ENCODE measurements around the gene RPL4. TPM values are rescaled to one million over a fixed set of nuclear protein-coding genes. Genes with fewer than 3 reads are reported as not detected.
"Not testable (repeated sequence)": the region's sequence is repeated elsewhere in the genome, so short reads cannot be mapped to it uniquely, and the experiment has no call there.

Gene RPL4
- total and polyA plus RNA-seq, 4 donors, result 323 to 1,638 (median 1,440) TPM

DNA sequence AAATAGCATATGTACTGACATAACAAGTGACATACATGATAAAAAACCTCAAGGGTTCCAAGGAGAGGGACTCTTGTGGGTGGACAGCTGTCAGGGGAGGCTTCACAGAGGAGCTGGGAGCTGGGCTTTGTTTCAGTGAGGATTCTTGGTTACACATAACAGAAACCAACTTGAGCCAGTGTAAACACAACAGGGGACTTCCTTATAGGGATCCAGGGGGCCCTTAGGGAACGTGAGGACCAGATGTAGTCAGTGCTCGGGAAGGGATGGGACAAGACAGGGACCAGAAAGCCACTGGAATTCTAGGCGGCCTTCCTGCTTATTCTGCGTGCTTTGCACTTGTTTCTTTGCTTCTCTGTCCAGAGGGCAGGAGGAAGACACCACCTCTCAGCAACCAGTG, 42.0 kb downstream of the RPL4 start:
- DNase-seq (ENCODE audit: low spot score), result no peak
- WGBS, result 94% methylated on average over 4 of the region's 4 CpGs
- Histone ChIP-seq H3K27me3 (ENCODE audit: control insufficient read depth in 4 of 4, insufficient read depth in 4 of 4, low read length in 3 of 4) (no peaks in the 10 kb centered on the region), H3K4me1 (ENCODE audit: control insufficient read depth in 4 of 4, insufficient read depth in 4 of 4, low read length in 3 of 4) (peaks cover 1 to 16% (median 8%) of the 10 kb centered on the region in 4 donors), H3K4me3 (ENCODE audit: low read depth in 1 of 3, low read length in 3 of 3) (no peak overlapping the region), H3K27ac (ENCODE audit: low read depth in 1 of 2, low read length in 2 of 2) (no peak overlapping the region), H3K36me3 (ENCODE audit: control insufficient read depth in 4 of 4, insufficient read depth in 3 of 4, low read depth in 1 of 4, low read length in 3 of 4) (peaks cover 0 to 3% (median under 1%) of the 10 kb centered on the region in 4 donors), H3K9me3 (ENCODE audit: control insufficient read depth in 4 of 4, low read length in 3 of 4) (no peaks in the 10 kb centered on the region), H3K9ac (ENCODE audit: low read depth in 1 of 2, low read length in 2 of 2) (no peak overlapping the region)
- no peak for TF ChIP-seq SP1 (IDR thresholded peaks at IDR 0.05)
- TF ChIP-seq MAX (IDR thresholded peaks at IDR 0.05), result no peak
- TF ChIP-seq HNF4G (IDR thresholded peaks at IDR 0.05), result no peak
- TF ChIP-seq RXRA (IDR thresholded peaks at IDR 0.05), result no peak
- no peak for TF ChIP-seq EGR1 (IDR thresholded peaks at IDR 0.05; ENCODE audit: low read depth in 2 of 2)
- no peak for TF ChIP-seq FOXA1 (IDR thresholded peaks at IDR 0.05)
- no peak for TF ChIP-seq REST (IDR thresholded peaks at IDR 0.05)
- no peak for TF ChIP-seq ATF3 (IDR thresholded peaks at IDR 0.05)
- TF ChIP-seq GABPA (IDR thresholded peaks at IDR 0.05 in 1 of 2, conservative IDR thresholded peaks at IDR 0.05 in 1 of 2), result no peak
- TF ChIP-seq RAD21 (IDR thresholded peaks at IDR 0.05), result no peak
- no peak for TF ChIP-seq YY1 (IDR thresholded peaks at IDR 0.05)

GRCh38 chr15:66461917-66462316, 42.7 kb downstream of the RPL4 start:
- no peak for DNase-seq (ENCODE audit: low spot score)
- H3K36me3 ChIP-seq (ENCODE audit: control insufficient read depth in 4 of 4, insufficient read depth in 3 of 4, low read depth in 1 of 4, low read length in 3 of 4), result peaks cover 0 to 3% (median under 1%) of the 10 kb centered on the region in 4 donors
- no peak overlapping the region for H3K9ac ChIP-seq (ENCODE audit: low read depth in 1 of 2, low read length in 2 of 2)
- no peak overlapping the region for H3K4me3 ChIP-seq (ENCODE audit: low read depth in 1 of 3, low read length in 3 of 3)
- H3K27me3 ChIP-seq (ENCODE audit: control insufficient read depth in 4 of 4, insufficient read depth in 4 of 4, low read length in 3 of 4), result no peaks in the 10 kb centered on the region
- no peaks in the 10 kb centered on the region for H3K9me3 ChIP-seq (ENCODE audit: control insufficient read depth in 4 of 4, low read length in 3 of 4)
- no peak for TF ChIP-seq TAF1 (conservative IDR thresholded peaks at IDR 0.05)
- peaks cover under 1 to 10% (median 3%) of the 10 kb centered on the region in 4 donors for H3K4me1 ChIP-seq (ENCODE audit: control insufficient read depth in 4 of 4, insufficient read depth in 4 of 4, low read length in 3 of 4)
- 97% methylated on average over 2 of the region's 2 CpGs for WGBS
- no peak overlapping the region for H3K27ac ChIP-seq (ENCODE audit: low read depth in 1 of 2, low read length in 2 of 2)

GRCh38 chr15:66461294-66461693, 43.4 kb downstream of the RPL4 start:
- not testable (repeated sequence) for H3K36me3 ChIP-seq (ENCODE audit: control insufficient read depth in 4 of 4, insufficient read depth in 3 of 4, low read depth in 1 of 4, low read length in 3 of 4); H3K4me3 ChIP-seq (ENCODE audit: low read depth in 1 of 3, low read length in 3 of 3); DNase-seq (ENCODE audit: low spot score); H3K27ac ChIP-seq (ENCODE audit: low read depth in 1 of 2, low read length in 2 of 2); H3K27me3 ChIP-seq (ENCODE audit: control insufficient read depth in 4 of 4, insufficient read depth in 4 of 4, low read length in 3 of 4); H3K9ac ChIP-seq (ENCODE audit: low read depth in 1 of 2, low read length in 2 of 2); H3K9me3 ChIP-seq (ENCODE audit: control insufficient read depth in 4 of 4, low read length in 3 of 4); H3K4me1 ChIP-seq (ENCODE audit: control insufficient read depth in 4 of 4, insufficient read depth in 4 of 4, low read length in 3 of 4)
- WGBS, result 98% methylated on average over 6 of the region's 6 CpGs

Data from liver (tissue), 9 donors.